Testis (tissue), 3 donors: ENCODE results near the gene HYDIN. TPM values are rescaled to one million over a fixed set of nuclear protein-coding genes. Genes with fewer than 3 reads are reported as not detected.

Source experiments
- DNase-seq: peaks from one replicate; pipeline ENCODE4 v3.0.0-alpha.2; 2019
- H3K27ac ChIP-seq, 2 donors: fragments of 200-600 bp; sonication (generic); one replicate each; pipeline ENCODE4 v1.5.1; 2019
- H3K27me3 ChIP-seq: fragments of 200-600 bp; sonication (generic); one replicate; pipeline ENCODE4 v1.5.1; 2019
- H3K36me3 ChIP-seq: fragments of 200-600 bp; sonication (generic); one replicate; pipeline ENCODE4 v1.5.1; 2017; ENCODE audit warnings: low read depth; ENCODE audit errors: missing control alignments
- H3K4me1 ChIP-seq: fragments of 200-600 bp; sonication (generic); one replicate; pipeline ENCODE4 v1.5.1; 2019
- H3K4me3 ChIP-seq, 2 donors: fragments of 200-600 bp; sonication (generic); one replicate each; pipeline ENCODE4 v1.5.1; 2017 to 2019
- H3K9me3 ChIP-seq: fragments of 200-600 bp; sonication (generic); one replicate; pipeline ENCODE4 v1.5.1; 2017
- POLR2A ChIP-seq: fragments of 450-650 bp; IDR thresholded peaks from one replicate; pipeline ENCODE4 v1.6.1; 2017; ENCODE audit warnings: antibody characterized with exemption, mild to moderate bottlenecking, moderate library complexity
- WGBS, 2 donors: methylation state at CpG; one replicate each; pipeline ENCODE4 v1.1.5; 2018; 5-methylcytosine and 5-hydroxymethylcytosine counted together
- intact Hi-C: fragments of 100-400 bp; cut with DNase I; formaldehyde crosslinking; loops from one replicate; pipeline ENCODE4 v1.15.1; 2023; ENCODE audit warnings: low total_unique reads
- polyA plus RNA-seq: library from polyadenylated mRNA; stranded (reverse); fragments of 350-450 nt; fragmentation: Illumina TruSeq; extraction: RNeasy Lipid Tissue Mini Kit (QIAGEN cat#74804); gene quantifications from one replicate; pipeline ENCODE4 v1.2.3, GENCODE V29; 2014; ENCODE audit warnings: low read depth, low replicate concordance; ENCODE audit not compliant: insufficient read depth
- total RNA-seq, 2 donors: library from RNA; depleted of rRNA; stranded (reverse); fragments of >200 nt; gene quantifications; one replicate each; pipeline ENCODE4 v1.2.3, GENCODE V29; 2016
- TF ChIP-seq, protein P1 (sequence below), 3 experiments: fragments of 450-650 bp in 2 of 3; fragments of 200-600 bp in 1 of 3; sonication (generic) in 1 of 3; IDR thresholded peaks; one replicate each; pipeline ENCODE4 v1.5.1; 2016 to 2019; ENCODE audit warnings: antibody characterized with exemption in 3 of 3, mild to moderate bottlenecking in 2 of 3, moderate library complexity in 1 of 3

Gene HYDIN
- total and polyA plus RNA-seq, 3 donors from 2014 or later, result 29.6 to 54.7 (median 30.3) TPM

DNA sequence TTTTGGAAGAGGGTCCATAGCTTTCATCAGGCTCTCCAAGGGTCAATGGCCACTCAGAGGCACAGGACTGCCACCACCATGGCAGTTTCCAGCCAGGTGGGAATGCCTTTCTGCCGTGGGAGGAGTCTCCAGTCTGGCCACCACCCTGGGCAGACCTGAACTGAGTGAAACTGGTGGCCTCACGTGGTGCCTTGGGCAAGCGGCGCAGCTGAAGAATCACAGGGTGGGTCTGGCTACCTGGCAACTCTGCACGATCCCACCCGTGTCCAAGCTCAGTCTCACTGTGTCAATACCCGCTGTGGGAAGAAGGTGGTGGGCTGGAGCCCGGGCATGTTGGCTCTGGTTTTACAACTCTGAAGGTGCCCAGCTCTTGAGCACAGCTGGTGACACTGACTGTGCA is 461.4 kb downstream of the HYDIN start:
- H3K36me3 ChIP-seq, result no peaks in the 10 kb centered on the region
- WGBS, 2 donors, result 86 to 90% methylated on average over 8 of the region's 8 CpGs
- H3K9me3 ChIP-seq, result no peaks in the 10 kb centered on the region
- intact Hi-C loops, result no loop called here
- no peak for DNase-seq
- TF ChIP-seq, protein P1, sequence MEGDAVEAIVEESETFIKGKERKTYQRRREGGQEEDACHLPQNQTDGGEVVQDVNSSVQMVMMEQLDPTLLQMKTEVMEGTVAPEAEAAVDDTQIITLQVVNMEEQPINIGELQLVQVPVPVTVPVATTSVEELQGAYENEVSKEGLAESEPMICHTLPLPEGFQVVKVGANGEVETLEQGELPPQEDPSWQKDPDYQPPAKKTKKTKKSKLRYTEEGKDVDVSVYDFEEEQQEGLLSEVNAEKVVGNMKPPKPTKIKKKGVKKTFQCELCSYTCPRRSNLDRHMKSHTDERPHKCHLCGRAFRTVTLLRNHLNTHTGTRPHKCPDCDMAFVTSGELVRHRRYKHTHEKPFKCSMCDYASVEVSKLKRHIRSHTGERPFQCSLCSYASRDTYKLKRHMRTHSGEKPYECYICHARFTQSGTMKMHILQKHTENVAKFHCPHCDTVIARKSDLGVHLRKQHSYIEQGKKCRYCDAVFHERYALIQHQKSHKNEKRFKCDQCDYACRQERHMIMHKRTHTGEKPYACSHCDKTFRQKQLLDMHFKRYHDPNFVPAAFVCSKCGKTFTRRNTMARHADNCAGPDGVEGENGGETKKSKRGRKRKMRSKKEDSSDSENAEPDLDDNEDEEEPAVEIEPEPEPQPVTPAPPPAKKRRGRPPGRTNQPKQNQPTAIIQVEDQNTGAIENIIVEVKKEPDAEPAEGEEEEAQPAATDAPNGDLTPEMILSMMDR (IDR thresholded peaks at IDR 0.05), result no peak
- no peak for TF ChIP-seq POLR2A
- no peak overlapping the region for H3K4me3 ChIP-seq
- H3K27ac ChIP-seq, result no peak overlapping the region
- H3K27me3 ChIP-seq, result no peaks in the 10 kb centered on the region
- H3K4me1 ChIP-seq, result no peaks in the 10 kb centered on the region

GRCh38 chr16:70768203-70768580 is 462.3 kb downstream of the HYDIN start:
- no peak for DNase-seq
- TF ChIP-seq, protein P1 (IDR thresholded peaks at IDR 0.05), result no peak
- H3K9me3 ChIP-seq, result no peaks in the 10 kb centered on the region
- intact Hi-C loops, result no loop called here
- H3K4me1 ChIP-seq, result no peaks in the 10 kb centered on the region
- no peak overlapping the region for H3K4me3 ChIP-seq
- no peak overlapping the region for H3K27ac ChIP-seq
- H3K36me3 ChIP-seq, result no peaks in the 10 kb centered on the region
- WGBS, 2 donors, result 71 to 77% methylated on average over 5 of the region's 5 CpGs
- no peaks in the 10 kb centered on the region for H3K27me3 ChIP-seq

DNA sequence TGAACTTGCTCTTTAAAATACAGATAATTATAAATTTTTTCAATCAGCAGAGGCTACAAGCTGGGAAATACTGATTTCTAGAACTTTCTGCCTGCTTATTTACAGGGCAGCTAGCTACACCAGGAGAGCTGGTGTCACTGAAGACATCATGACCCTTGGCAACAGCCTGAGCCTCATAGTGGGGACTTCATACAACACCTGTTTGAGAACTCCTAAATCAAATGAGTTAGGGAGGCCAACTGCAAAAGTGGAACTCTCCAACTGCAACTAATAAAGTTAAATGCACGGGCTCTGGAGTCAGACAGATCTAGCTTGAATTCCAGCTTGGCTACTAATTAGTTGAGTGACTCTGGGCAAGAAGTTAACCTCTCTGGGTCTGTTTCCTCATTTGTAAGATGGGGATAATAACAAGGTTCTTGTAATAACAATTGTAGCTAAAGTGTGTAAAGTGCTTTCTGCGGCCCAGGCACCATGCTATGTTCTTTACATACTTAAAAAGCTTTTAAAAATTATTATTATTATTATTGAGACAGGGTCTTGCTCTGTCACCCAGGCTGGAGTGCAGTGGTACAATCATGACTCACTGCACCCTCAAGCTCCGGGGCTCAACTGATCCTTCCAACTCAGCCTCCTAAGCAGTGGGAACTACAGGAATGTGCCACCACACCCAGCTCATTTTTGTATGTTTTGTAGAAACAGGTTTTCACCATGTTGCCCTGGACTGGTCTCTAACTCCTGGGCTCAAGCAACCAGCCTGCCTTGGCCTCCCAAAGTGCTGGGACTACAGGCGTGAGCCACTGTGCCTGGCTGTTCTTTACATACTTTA is 462.9 kb downstream of the HYDIN start:
- WGBS, 2 donors, result 82 to 92% methylated on average over 4 of the region's 4 CpGs
- no peak overlapping the region for H3K27ac ChIP-seq
- no peaks in the 10 kb centered on the region for H3K4me1 ChIP-seq
- TF ChIP-seq, protein P1 (IDR thresholded peaks at IDR 0.05), result no peak
- no peak for TF ChIP-seq POLR2A
- intact Hi-C loops, result no loop called here
- H3K36me3 ChIP-seq, result no peaks in the 10 kb centered on the region
- no peaks in the 10 kb centered on the region for H3K27me3 ChIP-seq
- no peaks in the 10 kb centered on the region for H3K9me3 ChIP-seq
- DNase-seq, result no peak
- H3K4me3 ChIP-seq, result no peak overlapping the region

DNA sequence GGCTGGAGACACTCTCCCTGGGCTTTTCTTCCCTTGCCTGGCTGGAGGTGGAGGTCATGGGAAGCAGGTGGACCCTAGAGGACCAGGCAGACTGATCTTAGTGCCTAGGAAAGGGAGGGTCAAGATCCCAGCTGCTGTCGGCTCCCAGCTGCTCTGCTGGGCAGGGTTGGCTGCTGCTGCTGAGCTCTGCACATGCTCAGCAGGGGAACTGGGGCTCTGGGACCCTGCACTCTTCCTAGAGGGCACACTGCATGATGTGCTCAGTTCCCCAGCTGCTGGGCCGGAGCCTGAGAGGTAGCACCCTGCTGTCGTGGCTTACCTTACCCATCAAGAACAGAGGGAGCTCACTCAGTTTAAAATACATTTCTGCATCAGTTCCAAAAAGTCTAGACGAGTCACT is 463.9 kb downstream of the HYDIN start:
- Histone ChIP-seq H3K4me3 (no peak overlapping the region), H3K9me3 (no peaks in the 10 kb centered on the region), H3K27ac (no peak overlapping the region), H3K27me3 (no peaks in the 10 kb centered on the region), H3K36me3 (no peaks in the 10 kb centered on the region), H3K4me1 (no peaks in the 10 kb centered on the region)
- DNase-seq, result no peak
- intact Hi-C loops, result no loop called here
- WGBS, 2 donors, result 92 to 94% methylated on average over 3 to 4 of the region's 4 CpGs
- TF ChIP-seq, protein P1 (IDR thresholded peaks at IDR 0.05), result no peak
- TF ChIP-seq POLR2A, result no peak

DNA sequence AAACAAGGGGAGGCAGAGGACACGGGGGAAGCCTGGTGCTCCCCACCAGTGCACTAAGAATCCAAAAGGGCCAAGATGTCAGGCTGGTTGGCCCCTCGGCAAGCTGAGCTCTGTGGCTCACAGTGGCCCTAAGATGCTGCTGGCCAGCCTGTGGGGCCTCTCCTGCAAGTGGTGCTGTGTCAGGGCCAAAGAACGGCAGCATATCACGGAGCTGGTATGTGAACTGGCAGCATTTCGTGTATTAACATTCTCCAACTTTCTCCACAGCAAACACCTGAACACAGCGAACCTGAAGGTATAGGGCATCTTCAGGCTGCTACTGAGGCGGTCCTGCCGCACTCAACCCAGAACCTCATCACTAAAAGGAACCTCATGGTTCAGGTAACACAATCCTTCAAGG is 464.3 kb downstream of the HYDIN start:
- intact Hi-C loops, result no loop called here
- Histone ChIP-seq H3K27ac (no peak overlapping the region), H3K4me1 (no peaks in the 10 kb centered on the region), H3K27me3 (no peaks in the 10 kb centered on the region), H3K36me3 (no peaks in the 10 kb centered on the region), H3K9me3 (no peaks in the 10 kb centered on the region), H3K4me3 (no peak overlapping the region)
- DNase-seq, result no peak
- WGBS, 2 donors, result 90% methylated on average over 8 of the region's 8 CpGs
- no peak for TF ChIP-seq POLR2A
- TF ChIP-seq, protein P1 (IDR thresholded peaks at IDR 0.05), result no peak
